Fibroblast of peridontal ligament (primary cell): Measurements from ENCODE around the gene GALNT2.

ENCODE experiments used
- DNase-seq: peaks from one replicate; pipeline ENCODE4 v3.0.0-alpha.2; 2010; ENCODE audit errors: extremely low read depth

The GALNT2 gene

DNA sequence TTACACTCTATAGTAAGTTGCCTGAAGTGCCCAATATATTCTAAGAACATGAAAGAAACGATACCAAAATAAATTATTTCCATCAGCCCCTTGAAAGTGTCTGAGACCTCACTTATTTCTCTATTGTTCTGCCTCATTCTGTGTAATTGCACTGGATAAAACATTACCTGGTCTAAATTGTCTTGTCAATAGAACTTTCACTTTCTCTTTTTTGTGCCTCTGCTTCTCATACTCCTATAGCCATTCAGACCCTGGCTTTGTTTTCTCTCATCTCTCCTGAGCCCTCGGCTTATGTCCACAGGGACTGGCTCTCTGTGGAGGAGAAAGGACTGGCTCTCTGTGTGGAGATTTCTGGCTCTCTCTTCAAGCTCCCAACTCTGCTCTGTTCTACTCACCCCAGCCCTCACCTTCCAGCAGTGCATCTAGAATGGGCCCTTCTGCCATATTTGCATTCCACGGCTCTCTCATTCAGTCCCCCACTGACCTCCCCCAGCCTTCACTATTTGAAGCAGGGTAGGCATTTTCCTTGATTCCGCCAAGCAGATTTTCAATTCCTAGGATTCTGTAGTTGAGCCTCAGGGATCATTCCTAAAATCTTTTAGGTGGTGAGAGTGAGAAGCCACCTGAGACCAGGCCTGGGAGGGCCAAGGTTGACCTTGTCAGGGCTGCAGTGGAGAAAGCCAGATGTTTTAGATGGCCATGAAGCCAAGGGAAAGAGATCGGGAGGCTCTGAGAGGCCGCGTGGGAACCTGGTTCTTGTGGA, 15.9 kb upstream of the GALNT2 start:
- DNase-seq, result no peak

DNA sequence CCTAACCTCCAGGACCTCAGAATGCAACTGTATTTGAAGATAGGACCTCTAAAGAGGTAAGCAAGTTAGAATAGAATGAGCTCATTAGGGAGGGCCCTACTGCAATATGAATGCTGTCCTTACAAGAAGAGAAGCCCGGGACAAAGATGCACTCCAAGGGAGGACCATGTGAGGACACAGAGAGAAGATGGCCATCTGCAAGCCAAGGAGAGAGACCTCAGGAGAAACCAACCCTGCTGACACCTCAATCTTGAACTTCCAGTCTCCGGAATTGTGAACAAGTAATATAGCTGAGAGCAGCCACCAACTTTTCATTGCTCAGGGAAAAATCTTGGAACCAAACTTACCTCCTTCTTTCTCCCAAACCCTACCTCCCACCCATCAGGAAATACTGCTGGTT, 15.0 kb upstream of the GALNT2 start:
- DNase-seq, result no peak

DNA sequence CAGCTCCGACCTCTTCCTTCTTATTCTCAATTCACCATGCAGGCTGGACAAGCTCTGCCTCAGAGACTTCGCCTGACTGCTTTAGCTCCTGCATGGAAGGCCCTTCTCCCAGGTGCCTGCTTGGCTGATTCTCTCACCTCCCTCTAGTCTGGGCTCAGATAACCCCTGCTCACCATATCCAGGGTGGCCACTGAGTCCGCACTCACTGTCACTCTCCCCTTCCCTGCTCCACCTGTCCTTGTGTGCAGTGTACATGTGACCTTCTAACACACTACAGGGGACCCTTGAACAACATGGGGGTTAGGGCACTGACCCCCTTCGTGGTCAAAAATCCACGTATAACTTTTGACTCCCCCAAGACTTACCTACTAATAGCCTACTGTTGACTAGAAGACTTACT, 14.4 kb upstream of the GALNT2 start:
- no peak for DNase-seq

DNA sequence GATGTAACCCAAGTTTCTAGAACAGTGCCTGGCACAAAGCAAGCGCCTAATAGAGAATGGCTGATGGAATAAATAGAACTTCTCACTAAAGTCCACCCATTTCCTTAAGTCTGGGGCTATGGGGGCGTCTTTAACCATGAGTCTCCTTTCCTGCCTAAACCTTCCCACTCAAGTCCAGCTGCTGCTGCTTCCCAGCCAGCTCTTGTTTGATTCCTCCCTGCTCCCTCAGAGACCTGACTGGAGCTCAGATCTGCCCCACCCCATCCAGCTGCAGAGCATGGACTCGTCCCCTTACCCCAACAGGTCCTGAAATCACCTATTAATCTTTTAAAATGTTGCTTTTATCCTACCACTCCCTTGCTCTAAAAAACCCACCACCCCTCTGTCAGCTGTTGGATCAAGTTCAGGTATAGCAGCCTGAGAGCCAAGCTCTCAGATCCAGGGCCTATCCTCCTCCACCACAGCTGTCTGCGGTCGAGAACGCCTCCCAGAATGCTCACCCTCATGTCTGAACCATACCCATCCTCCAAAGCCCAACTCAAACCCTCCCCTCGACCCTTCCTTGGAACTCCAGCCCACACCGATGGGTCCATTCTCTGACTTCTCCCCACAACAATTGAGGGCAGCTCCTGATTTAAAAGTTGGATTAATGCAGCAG, 12.8 kb upstream of the GALNT2 start:
- no peak for DNase-seq

DNA sequence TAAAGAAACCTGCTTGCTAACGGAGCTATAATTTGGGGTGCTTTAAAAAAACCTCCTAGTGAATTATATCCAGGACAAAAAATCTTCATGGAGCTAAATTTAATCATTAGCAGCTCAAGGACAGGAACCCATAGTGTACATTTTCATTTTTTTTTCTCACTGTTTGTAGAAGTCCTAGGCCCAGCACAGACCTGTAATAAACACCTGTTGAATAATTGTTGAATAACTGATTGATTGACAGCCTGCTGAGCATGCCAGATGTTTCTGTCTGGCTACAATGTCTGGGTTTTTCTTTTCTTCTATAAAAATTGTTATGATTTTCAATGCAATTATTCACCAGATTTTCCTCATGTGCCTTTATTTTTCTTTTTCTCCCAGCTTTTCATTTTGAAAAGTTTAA, 10.9 kb upstream of the GALNT2 start:
- no peak for DNase-seq

DNA sequence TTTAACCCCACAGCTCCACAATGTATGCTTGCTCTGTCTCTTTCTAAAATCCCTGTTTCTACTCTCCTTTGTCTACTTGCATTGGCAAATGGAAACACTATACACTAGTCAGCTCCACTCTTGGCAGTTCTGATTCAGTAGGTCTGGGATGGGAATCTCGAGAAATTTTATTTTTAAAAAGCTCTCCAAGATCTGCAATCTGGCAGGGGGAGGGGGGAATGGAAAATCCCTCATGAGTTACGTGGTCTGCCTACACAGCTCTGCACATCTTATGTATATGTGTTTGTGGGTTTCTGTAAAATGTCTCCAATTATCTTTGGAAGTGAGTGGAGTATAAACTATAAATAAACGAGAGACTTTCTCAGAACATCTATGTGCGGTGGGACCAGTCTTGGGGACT, 9.9 kb upstream of the GALNT2 start:
- no peak for DNase-seq

DNA sequence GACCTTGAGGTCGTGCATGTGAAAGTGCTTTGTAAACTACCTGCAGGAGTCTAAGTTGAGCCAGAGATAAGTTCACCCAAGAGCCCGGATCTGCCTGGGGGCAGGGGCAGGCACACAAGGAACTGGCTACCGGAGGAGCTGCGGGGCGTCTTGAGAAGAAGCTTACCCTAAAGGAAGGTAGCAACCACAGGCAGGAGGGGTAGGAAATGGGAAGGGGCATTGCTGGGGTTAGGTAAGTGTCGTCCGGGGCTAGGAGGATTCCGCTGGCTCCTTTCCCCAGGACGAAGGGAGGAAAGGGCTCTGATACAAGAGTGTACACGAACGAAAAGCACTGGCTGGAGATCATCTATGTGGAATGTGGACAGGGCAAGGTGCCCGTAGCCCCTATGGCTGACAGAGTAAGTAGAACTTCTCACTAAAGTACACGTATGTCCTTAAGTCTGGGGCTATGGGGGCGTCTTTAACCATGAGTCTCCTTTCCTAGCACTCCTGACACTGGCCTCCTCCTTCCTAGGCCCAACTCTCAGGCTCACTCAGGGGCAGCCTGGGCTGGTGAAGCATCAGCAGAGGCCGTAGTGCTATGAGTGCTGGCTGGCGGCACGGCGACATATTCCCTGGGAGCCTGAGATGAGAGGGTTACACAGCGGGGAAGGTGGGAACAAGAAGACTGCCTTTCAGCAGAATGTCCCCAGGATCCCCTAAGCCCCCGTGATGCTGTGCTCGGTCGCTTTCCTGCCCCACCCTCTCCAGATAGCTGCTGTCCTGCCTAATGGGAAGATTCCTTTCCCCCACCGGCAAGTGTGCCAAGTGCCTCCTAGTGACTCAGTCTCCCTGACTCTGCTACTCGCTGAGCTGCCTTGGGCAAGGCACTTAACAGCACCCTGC, 9.1 kb upstream of the GALNT2 start:
- DNase-seq, result no peak

DNA sequence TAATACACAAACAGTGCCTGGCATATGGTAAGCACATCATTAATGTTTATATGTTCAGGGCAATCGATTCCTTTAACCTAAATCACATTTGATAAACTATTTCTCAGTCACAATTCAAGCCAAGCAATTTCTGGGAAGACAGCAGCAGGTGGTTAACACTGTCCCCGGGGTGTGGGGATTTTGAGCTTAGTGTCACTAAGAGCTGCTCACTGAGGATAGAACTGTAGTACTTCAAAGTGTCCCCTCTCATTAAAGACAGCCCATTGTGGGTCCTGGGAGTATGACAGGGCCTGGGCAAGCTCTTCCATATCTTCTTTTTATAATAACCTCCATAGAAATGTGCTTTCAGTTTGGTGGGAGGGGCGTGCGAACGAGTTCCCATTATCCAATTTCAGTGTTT, 8.4 kb upstream of the GALNT2 start:
- DNase-seq, result no peak

DNA sequence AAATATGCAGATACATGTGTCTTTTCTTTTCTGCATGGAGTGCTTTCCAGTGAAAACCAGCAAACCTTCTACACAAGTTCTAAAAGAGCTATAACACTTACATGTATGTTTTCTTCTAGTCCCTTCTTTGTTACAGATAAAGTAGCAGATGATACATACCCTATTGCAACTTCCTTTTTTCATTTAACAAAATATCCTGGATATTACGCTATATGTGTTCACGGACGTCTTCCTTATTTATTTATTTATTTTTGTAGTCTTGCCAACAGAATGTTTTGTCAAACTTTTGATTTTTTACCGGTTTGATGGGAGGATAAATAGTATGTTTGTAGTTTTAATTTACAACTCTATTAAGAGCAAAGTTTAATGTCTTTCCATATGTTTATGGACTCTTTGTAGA, 5.2 kb upstream of the GALNT2 start:
- no peak for DNase-seq

DNA sequence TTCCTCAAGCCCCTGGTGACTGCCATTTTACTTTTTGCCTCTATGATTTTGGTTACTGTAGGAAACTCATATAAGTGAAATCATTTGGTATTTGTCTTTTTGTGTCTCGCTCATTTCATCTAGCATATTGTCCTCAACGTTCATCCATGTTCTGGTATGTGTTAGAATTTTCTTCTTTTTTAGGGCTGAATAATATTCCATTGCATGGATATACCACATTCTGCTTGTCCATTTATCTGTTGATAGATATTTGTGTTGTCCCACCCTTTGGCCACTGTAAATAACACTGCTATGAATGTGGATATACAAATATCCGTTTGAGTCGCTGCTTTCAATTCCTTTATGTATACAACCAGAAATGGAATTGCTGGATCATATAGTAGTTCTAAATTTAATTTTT, 4.5 kb upstream of the GALNT2 start:
- DNase-seq, result no peak

DNA sequence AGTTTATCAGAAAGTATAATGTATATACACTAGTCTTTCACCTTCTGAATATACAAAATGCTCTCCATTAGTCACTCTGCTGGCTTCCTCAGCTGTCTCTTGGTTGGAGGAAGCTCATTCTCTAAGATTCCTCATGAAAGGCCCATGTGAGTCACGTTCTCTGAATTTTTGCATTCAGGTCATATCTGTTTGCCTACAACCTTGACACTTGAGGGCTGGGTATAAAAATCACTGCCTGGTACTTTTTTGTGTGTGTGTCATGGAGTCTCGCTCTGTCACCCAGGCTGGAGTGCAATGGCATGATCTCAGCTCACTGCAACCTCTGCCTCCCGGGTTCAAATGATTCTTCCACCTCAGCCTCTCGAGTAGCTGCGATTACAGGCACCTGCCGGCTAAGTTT, 2.8 kb upstream of the GALNT2 start:
- no peak for DNase-seq

DNA sequence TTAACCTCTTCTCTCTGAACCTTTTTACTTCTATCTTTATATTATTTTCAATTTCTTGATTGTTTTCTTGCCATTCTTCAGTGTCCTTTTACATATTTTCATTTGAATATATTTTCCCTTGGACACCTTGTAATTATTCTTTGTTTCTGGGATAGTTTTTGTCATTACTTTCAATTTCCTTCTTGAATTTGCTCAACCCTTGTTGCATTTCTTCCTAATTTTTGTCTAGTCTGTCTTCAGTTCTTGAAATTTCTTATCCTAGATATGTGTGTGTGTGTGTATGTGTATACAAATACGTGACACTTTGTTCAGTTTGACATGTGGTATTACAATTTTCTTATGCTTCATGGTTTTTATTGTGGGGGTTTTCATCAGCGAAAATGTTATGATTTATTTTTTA, 1.9 kb upstream of the GALNT2 start:
- DNase-seq, result no peak

DNA sequence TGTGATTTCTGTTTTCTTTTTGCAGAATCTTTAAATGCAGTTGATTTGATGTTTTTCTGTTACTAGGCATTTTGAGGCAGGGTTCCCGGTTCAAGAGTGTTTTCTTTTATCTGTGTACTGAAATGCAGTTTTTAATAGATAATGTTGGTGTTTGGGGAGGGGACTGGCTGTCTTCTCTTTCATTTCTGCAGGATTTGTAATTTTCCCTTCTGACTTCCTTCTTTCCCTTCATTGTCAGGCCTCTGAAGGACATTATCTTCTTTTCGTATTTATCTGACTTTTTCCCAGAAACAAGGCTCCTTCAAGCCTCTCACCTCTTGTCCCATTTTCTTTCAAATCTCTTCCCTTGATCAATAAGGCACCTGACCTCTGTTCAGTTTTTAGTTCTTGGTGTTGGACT, 1.5 kb upstream of the GALNT2 start:
- no peak for DNase-seq

DNA sequence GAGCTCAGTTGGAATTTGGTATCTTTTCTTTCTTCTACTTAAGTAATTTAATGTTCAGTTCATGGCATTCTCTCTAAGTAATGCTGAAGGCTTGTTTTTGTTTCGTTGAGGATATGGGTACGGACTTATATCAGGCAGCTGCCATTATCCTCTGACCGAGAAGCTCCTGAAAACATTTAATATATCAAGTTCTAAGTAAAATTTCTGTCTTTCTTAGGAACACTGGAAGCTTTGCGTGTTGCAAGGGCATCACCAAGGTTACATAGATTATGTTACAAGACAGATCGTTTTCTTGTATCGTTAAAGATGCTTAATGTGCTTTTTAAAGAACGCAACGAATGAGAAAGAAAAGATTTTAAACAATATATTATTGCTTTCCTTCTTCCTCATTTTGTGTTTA, 1.0 kb upstream of the GALNT2 start:
- DNase-seq, result peak; percentile 22

DNA sequence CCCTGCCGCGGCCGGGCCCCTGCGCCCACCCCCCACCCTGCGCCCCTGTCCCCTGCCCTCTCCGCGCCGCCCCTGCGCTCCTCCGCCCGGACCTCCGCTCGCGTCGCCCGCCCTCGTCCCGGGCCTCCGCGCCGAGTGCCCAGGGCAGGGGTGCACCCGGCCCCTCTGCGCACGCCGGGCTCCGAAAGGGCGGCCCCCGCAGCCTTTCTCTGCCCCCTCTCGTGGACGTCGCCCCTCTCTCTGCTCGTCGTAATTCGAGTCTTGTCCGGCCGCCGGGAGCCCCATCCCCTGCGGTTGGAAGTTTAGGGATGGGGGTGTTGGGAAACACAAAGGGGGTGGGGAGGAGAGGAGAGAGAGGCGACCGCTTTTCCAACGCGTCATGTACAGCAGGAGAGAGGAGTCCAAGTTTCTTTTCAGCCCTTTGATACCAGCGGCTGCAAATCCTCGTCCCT, 407 bp downstream of the GALNT2 start:
- peak; percentile 38 for DNase-seq

DNA sequence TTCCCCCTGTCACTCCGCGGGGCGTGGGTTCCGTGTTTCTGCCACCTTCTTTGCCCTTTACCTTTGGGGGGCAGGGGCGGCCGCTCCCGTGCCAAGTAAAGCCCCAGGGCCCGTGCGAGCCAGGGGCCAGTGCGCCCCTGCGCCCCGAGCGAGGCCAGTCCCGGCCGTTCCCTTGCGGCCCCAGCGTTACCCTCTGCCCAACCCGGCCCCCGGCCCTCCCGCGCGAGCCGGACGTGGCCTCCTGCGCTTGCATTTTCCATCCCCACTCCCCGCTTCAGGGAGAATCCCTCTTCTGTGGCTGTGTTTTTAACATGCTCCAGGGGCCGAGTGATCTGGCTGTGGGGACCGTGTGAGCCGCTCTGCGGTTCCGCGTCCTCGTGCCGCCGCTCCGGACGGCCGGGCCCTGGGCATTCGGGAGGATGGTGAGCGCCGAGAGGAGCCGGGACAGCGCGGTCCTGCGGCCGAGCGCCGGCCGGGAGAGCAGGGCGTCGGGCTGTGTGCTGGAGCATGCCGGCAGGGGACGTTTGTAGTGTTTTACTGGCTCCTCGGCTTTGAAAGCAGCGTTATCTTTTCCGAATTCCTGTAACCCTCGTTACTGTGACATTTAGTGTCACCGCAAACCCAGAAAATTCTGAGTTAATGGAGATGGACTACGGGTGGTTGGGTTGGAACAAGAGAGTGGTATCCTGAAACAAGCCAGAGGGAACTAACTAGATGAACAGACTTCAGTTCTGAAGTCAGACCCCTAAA, 1.0 kb downstream of the GALNT2 start:
- DNase-seq, result no peak

DNA sequence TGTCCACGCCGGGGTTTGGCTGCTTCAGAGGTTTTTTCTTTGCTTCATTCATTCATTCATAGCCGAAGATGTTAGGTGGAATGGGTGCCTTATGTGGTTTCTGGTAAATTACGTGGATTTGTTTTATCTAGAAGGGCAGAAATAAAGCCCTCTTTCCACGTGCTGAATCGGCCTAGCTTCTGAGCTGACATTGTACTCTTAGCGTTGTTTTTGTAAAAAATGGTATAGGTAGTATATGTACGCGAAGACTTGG, 1.5 kb downstream of the GALNT2 start:
- DNase-seq, result no peak

DNA sequence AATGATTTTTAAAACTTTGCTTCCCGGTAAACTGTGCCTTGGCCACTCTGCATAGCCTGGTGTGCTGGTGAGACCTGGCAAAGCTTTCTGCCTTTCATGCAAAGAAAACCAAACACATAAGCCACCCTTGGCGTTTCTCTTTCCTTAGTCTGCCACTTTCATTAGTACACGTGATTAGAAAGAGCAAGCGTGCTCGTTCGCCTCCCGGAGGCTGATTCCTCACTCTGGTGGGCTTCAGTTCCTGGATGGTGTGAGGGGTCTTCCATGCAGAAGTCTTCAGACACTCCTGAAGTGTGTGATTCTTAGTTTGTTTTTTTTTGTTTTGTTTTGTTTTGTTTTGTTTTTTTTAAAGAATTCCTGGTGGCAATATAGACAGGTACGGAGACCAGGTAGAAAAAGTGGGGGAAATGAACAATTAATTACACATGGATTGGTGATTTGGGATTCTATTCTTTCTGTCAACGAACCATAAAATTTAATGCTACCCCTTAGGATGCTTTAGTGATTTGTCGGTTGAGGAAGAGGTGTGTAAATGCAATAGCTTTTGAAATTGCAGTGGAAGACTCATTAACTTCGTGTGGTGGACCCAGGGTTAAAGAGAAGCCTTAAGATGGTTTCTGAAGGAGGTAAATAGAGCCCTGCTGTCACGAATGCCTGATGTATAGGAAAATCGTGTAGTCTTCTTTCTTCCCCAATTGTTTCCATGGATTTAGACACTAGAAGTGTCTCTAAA, 2.1 kb downstream of the GALNT2 start:
- peak; percentile 44 for DNase-seq

DNA sequence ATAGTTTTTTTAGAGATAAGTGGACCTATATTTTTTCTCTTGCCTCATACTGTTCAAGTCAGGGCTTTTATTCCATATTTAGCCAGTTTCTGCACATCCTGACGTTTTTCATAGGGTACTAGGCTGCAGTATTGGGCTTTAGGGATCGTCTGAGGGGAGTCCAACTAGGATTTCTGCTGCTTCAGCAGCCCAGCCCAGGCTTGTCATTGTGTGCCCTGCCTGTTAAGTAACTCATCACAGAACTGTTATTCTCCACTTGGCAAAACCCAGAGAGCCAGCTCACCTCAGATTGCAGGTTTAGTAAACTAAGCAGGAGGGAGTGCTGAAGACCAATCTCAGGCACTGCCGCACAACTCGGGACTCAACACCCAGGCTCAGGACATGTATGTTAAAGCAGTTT, 2.8 kb downstream of the GALNT2 start:
- DNase-seq, result no peak

DNA sequence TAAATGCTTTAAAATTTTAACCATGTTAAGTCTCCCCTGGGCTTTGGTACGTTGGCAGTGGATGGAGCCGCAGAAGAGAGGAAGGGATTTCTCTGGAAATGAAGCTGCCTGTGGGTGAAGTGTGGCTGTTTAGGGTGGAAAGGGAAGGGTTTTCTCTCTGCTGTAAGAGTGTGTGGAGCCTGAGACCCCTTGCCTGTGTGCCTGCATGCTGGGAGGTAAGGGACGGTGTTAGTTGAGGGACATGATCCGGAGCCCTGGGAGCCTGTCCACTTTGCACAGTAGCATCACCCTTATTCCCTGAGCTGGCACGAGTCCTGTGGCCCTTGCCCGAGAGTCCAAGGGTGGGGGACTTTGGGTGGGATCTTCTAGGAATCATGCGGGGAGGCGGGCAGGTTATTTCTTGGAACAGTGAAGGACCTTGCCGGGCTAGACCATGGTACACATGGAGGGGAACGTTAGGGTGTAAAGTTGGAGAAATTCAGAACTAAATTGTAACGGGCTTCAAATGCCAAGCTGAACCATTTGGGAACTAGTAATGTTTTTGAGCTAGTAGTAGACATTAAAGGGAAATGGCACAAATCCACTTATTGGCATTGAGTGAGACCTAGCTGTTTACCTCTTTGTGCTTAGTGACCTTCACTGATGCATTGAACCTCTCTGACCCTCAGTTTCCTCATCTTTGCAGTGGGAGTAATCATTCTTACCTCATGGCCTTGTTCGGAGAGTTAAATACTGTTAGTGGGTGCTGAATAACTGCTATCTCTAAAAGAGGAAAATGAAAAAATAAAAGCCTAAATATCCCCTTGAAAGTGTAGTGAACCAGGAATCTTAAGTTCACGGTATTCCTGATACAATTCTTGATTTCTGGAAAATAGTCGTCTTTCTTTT, 3.5 kb downstream of the GALNT2 start:
- DNase-seq, result no peak

DNA sequence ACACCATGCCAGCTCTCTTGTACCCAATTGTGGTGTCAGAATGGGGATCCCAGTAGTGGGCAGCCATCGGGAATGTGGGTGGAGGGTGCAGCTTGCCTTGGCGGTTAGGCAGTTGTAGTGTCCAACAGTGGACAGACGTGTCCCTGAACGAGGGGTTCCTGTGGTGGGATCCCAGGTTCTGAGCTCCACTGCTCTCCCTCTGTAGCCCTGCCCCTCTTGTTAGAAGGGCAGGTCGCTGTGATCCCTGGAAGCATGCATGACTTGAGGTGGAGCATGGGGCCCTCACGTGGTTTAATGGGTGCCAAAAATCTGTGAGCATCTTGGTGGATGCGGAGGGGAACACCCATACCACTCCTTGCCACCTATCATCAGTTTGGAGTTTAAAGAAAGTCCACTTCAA, 4.3 kb downstream of the GALNT2 start:
- DNase-seq, result no peak
